Measurements from ENCODE around the gene HERPUD1.
"Not testable (repeated sequence)": the region's sequence is repeated elsewhere in the genome, so short reads cannot be mapped to it uniquely, and the experiment has no call there.

HERPUD1 gene

GRCh38 chr16:56983211-56983751 is 51.3 kb downstream of the HERPUD1 start:
- DNase-seq = no peak

GRCh38 chr16:56984639-56985038 is 52.7 kb downstream of the HERPUD1 start:
- DNase-seq = no peak

GRCh38 chr16:56985288-56985961 is 53.5 kb downstream of the HERPUD1 start:
- no peak for DNase-seq

- no peak for DNase-seq
These were observed 54.0 kb downstream of the HERPUD1 start for GRCh38 chr16:56985962-56986360.

- DNase-seq = no peak
These were observed 54.4 kb downstream of the HERPUD1 start for GRCh38 chr16:56986361-56986760.

- DNase-seq = not testable (repeated sequence)
These were observed 55.0 kb downstream of the HERPUD1 start for GRCh38 chr16:56986908-56987307.

GRCh38 chr16:56987692-56988091 is 55.8 kb downstream of the HERPUD1 start:
- no peak for DNase-seq

- DNase-seq = no peak
These were observed 56.4 kb downstream of the HERPUD1 start for GRCh38 chr16:56988161-56988947.

- DNase-seq = peak; percentile 94
These were observed 57.3 kb downstream of the HERPUD1 start, which contains the start of gene NLRC5 for GRCh38 chr16:56988948-56989945. Gene NLRC5 (plus strand): TSS chr16:56989557. CDS start chr16:57020713, 31,156 bp downstream.

GRCh38 chr16:56989988-56990387 is 58.0 kb downstream of the HERPUD1 start:
- DNase-seq = no peak

- peak; percentile 44 for DNase-seq
These were observed 58.7 kb downstream of the HERPUD1 start for GRCh38 chr16:56990407-56991286.

- not testable (repeated sequence) for DNase-seq
These were observed 60.5 kb downstream of the HERPUD1 start for GRCh38 chr16:56992431-56992830.

- no peak for DNase-seq
These were observed 61.3 kb downstream of the HERPUD1 start for GRCh38 chr16:56993204-56993603.

- no peak for DNase-seq
These were observed 62.4 kb downstream of the HERPUD1 start for GRCh38 chr16:56994311-56994710.

Measured in stimulated activated CD4-positive, alpha-beta T cell treated with anti-CD3 and anti-CD28 coated beads, Interleukin-1b, Interleukin-23, amount 100 ng/mL, for 48 hours (primary cell).